Measurements from ENCODE around the gene MOB2. TPM values are rescaled to one million over a fixed set of nuclear protein-coding genes. Genes with fewer than 3 reads are reported as not detected.
"Not testable (repeated sequence)": the region's sequence is repeated elsewhere in the genome, so short reads cannot be mapped to it uniquely, and the experiment has no call there.

The MOB2 gene
- total RNA-seq, 1 donor from 2014 or later: 26.4 TPM

DNA sequence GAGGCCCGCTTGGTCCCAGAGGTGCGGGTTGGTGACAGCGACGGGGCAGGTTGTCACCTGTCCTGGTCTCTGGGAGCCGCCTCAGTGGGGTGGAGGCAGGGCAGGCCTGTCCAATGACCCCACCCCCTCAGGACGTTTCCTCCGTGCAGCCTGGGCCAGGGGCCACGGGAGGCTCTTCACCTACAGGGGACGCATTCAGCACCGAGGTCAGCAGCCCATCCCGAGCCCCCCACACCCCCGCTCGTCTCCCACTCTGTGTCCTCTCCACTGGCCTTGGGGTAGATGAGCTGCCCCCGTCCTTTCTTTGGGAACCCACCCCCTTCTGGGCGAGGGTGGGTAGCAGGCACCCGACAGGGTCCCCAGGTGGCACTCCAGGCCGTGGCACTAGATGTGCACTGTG is 61.1 kb downstream of the MOB2 start:
- Histone ChIP-seq H3K36me3 (ENCODE audit: insufficient read depth, low read length) (no peaks in the 10 kb centered on the region), H2AFZ (ENCODE audit: low read depth, low read length) (no peak overlapping the region), H3K4me1 (ENCODE audit: insufficient read depth, low read length) (no peaks in the 10 kb centered on the region), H3K4me3 (ENCODE audit: insufficient read depth, low read depth, low read length) (no peak overlapping the region), H4K20me1 (ENCODE audit: insufficient read depth, low read length) (no peaks in the 10 kb centered on the region), H3K79me2 (ENCODE audit: insufficient read depth, low read length) (no peaks in the 10 kb centered on the region), H3K27ac (ENCODE audit: low read depth, low read length) (no peak overlapping the region), H3K9me3 (ENCODE audit: insufficient read depth, low read depth, low read length) (no peaks in the 10 kb centered on the region), H3K9ac (ENCODE audit: low read length) (no peak overlapping the region), H3K27me3 (ENCODE audit: insufficient read depth, low read length) (no peaks in the 10 kb centered on the region), H3K4me2 (ENCODE audit: low read length) (no peak overlapping the region)
- no peaks in the 10 kb centered on the region for H3K4me1 Mint-ChIP-seq (ENCODE audit: low read depth, unreplicated experiment)
- DNase-seq (ENCODE audit: low read depth) (no peak), FAIRE-seq (no peak)
- no peak for TF ChIP-seq EZH2 (IDR thresholded peaks at IDR 0.05; ENCODE audit: insufficient read depth, low read length)
- TF ChIP-seq, protein P1, sequence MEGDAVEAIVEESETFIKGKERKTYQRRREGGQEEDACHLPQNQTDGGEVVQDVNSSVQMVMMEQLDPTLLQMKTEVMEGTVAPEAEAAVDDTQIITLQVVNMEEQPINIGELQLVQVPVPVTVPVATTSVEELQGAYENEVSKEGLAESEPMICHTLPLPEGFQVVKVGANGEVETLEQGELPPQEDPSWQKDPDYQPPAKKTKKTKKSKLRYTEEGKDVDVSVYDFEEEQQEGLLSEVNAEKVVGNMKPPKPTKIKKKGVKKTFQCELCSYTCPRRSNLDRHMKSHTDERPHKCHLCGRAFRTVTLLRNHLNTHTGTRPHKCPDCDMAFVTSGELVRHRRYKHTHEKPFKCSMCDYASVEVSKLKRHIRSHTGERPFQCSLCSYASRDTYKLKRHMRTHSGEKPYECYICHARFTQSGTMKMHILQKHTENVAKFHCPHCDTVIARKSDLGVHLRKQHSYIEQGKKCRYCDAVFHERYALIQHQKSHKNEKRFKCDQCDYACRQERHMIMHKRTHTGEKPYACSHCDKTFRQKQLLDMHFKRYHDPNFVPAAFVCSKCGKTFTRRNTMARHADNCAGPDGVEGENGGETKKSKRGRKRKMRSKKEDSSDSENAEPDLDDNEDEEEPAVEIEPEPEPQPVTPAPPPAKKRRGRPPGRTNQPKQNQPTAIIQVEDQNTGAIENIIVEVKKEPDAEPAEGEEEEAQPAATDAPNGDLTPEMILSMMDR (IDR thresholded peaks at IDR 0.05; ENCODE audit: insufficient read depth, low read depth, low read length): no peak
- no peaks in the 10 kb centered on the region for H3K9me3 Mint-ChIP-seq (ENCODE audit: unreplicated experiment)
- no peaks in the 10 kb centered on the region for H3K27me3 Mint-ChIP-seq (ENCODE audit: low read depth, unreplicated experiment)
- no peak overlapping the region for H3K4me3 Mint-ChIP-seq (ENCODE audit: unreplicated experiment)
- H3K27ac Mint-ChIP-seq (ENCODE audit: unreplicated experiment): no peak overlapping the region
- no peaks in the 10 kb centered on the region for H3K36me3 Mint-ChIP-seq (ENCODE audit: low read depth, unreplicated experiment)

DNA sequence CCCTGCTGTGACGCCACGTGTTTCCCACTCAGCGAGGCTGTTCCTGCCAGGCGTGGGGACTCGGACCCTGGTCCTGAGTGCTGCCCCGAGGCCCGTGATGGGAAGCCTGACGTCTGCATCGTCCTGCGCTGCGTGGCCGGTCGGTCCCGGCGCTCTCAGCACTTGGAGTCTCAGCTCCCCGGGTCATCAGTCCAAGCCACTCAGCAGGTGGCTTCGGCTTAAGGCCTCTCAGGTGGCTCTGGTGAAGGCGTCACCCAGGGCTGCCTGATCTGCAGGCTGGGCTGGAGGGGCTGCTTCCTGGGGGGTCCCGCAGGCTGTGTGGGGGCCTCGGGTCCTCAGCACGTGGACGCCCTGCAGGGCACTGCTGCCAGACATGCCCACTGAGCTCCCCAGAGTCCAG is 61.6 kb downstream of the MOB2 start:
- Mint-ChIP-seq H3K27ac (ENCODE audit: unreplicated experiment) (no peak overlapping the region), H3K4me1 (ENCODE audit: low read depth, unreplicated experiment) (no peaks in the 10 kb centered on the region), H3K36me3 (ENCODE audit: low read depth, unreplicated experiment) (no peaks in the 10 kb centered on the region), H3K9me3 (ENCODE audit: unreplicated experiment) (no peaks in the 10 kb centered on the region), H3K4me3 (ENCODE audit: unreplicated experiment) (no peak overlapping the region), H3K27me3 (ENCODE audit: low read depth, unreplicated experiment) (no peaks in the 10 kb centered on the region)
- H3K4me3 ChIP-seq (ENCODE audit: insufficient read depth, low read depth, low read length): no peak overlapping the region
- H3K79me2 ChIP-seq (ENCODE audit: insufficient read depth, low read length): no peaks in the 10 kb centered on the region
- H2AFZ ChIP-seq (ENCODE audit: low read depth, low read length): no peak overlapping the region
- no peak overlapping the region for H3K27ac ChIP-seq (ENCODE audit: low read depth, low read length)
- no peak overlapping the region for H3K4me2 ChIP-seq (ENCODE audit: low read length)
- no peak for TF ChIP-seq EZH2 (IDR thresholded peaks at IDR 0.05; ENCODE audit: insufficient read depth, low read length)
- TF ChIP-seq, protein P1 (IDR thresholded peaks at IDR 0.05; ENCODE audit: insufficient read depth, low read depth, low read length): no peak
- no peaks in the 10 kb centered on the region for H3K9me3 ChIP-seq (ENCODE audit: insufficient read depth, low read depth, low read length)
- no peaks in the 10 kb centered on the region for H3K4me1 ChIP-seq (ENCODE audit: insufficient read depth, low read length)
- DNase-seq (ENCODE audit: low read depth) (no peak), FAIRE-seq (no peak)
- no peaks in the 10 kb centered on the region for H3K36me3 ChIP-seq (ENCODE audit: insufficient read depth, low read length)
- H3K27me3 ChIP-seq (ENCODE audit: insufficient read depth, low read length): no peaks in the 10 kb centered on the region
- no peaks in the 10 kb centered on the region for H4K20me1 ChIP-seq (ENCODE audit: insufficient read depth, low read length)
- H3K9ac ChIP-seq (ENCODE audit: low read length): no peak overlapping the region

DNA sequence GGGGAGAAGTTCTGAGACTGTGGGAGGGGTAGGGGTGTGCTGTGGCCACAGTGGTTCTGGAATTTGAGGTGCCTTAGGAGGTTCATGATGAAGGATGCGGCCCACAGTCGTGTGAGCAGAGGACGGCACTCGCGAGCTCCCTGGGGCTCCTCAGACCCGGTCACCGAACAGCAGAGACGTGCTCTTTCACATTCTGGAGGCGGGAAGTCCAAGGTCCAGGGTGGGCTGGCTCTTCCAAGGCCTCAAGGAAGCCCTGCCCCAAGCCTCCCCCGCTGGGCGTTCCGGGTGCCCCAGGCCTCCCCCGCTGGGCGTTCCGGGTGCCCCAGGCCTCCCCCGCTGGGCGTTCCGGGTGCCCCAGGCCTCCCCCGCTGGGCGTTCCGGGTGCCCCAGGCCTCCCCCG is 63.2 kb downstream of the MOB2 start:
- H3K4me3 Mint-ChIP-seq (ENCODE audit: unreplicated experiment); FAIRE-seq; H3K4me2 ChIP-seq (ENCODE audit: low read length); H3K27me3 ChIP-seq (ENCODE audit: insufficient read depth, low read length); H3K27me3 Mint-ChIP-seq (ENCODE audit: low read depth, unreplicated experiment); H3K36me3 ChIP-seq (ENCODE audit: insufficient read depth, low read length); H3K9me3 Mint-ChIP-seq (ENCODE audit: unreplicated experiment); H3K4me3 ChIP-seq (ENCODE audit: insufficient read depth, low read depth, low read length); H3K79me2 ChIP-seq (ENCODE audit: insufficient read depth, low read length); H3K36me3 Mint-ChIP-seq (ENCODE audit: low read depth, unreplicated experiment); H3K27ac ChIP-seq (ENCODE audit: low read depth, low read length); H4K20me1 ChIP-seq (ENCODE audit: insufficient read depth, low read length); H3K9ac ChIP-seq (ENCODE audit: low read length); H3K4me1 Mint-ChIP-seq (ENCODE audit: low read depth, unreplicated experiment); H3K27ac Mint-ChIP-seq (ENCODE audit: unreplicated experiment); H3K9me3 ChIP-seq (ENCODE audit: insufficient read depth, low read depth, low read length); DNase-seq (ENCODE audit: low read depth); H2AFZ ChIP-seq (ENCODE audit: low read depth, low read length); H3K4me1 ChIP-seq (ENCODE audit: insufficient read depth, low read length): not testable (repeated sequence)
